ENCODE results near the gene CFB. TPM values are rescaled to one million over a fixed set of nuclear protein-coding genes. Genes with fewer than 3 reads are reported as not detected.

CFB gene
- total and polyA plus RNA-seq, 2 of the 13 experiments (the other 11 are each of a cell fraction or from before 2014, with no cell fraction given) = 171 to 513 TPM

DNA sequence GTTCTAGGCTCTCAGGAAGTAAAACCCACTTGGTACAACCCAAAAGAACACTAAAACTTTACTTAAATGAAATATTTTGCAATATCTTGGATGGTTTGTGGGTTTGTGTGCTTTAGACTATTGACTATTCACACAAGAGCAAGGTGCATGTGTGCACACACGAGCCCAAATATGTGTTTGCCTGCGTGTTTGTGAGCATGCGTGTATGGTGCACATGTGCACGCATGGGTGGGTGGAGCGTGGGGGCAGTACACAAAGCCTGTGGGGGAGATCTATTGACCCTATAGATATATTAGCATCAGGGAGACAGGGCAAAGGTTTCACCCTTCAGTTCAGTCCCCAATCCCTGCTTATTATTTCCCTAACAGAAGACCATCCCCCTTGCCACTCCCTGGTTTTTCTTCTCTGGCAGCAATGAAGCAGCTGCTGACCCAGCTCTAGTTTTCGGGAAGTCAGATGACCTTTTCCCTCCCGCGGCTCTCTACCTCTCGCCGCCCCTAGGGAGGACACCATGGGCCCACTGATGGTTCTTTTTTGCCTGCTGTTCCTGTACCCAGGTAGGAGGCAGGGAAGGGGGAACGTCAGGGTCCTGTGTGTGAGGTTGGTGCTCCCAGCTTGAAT lies 18.5 kb upstream of the CFB start, which contains the start of gene C2 (continued):
- TF ChIP-seq SMC3 (IDR thresholded peaks at IDR 0.05; ENCODE audit: low read length) (peak; percentile 47), HOXD1 (CRISPR knock-in tag; IDR thresholded peaks at IDR 0.05) (0 out of 2 replicates have a peak, but pooled peaks have one; percentile 43), ZNF660 (CRISPR knock-in tag; IDR thresholded peaks at IDR 0.05; ENCODE audit: borderline replicate concordance, low read depth) (no peak), MAFF (IDR thresholded peaks at IDR 0.05; ENCODE audit: low read depth, low read length) (no peak), SRSF4 (IDR thresholded peaks at IDR 0.05; ENCODE audit: low read depth, low read length, poor library complexity, severe bottlenecking) (no peak), GLI4 (CRISPR knock-in tag; IDR thresholded peaks at IDR 0.05; ENCODE audit: borderline replicate concordance) (0 out of 2 replicates have a peak, but pooled peaks have one; percentile 61), ZNF570 (CRISPR knock-in tag; IDR thresholded peaks at IDR 0.05; ENCODE audit: borderline replicate concordance) (no peak), REPIN1 (CRISPR knock-in tag; IDR thresholded peaks at IDR 0.05; ENCODE audit: borderline replicate concordance, low read depth) (peak; percentile 94), ZNF558 (CRISPR knock-in tag; IDR thresholded peaks at IDR 0.05; ENCODE audit: borderline replicate concordance) (no peak), YEATS4 (CRISPR knock-in tag; IDR thresholded peaks at IDR 0.05; ENCODE audit: borderline replicate concordance) (peak; percentile 97), ZNF598 (CRISPR knock-in tag; IDR thresholded peaks at IDR 0.05; ENCODE audit: borderline replicate concordance) (peak; percentile 52; the same call in 1 of the 2 replicates), ELF3 (CRISPR knock-in tag; IDR thresholded peaks at IDR 0.05) (peak; percentile 90), TAF1 (CRISPR knock-in tag; IDR thresholded peaks at IDR 0.05) (peak; percentile 54), ZSCAN31 (CRISPR knock-in tag; IDR thresholded peaks at IDR 0.05; ENCODE audit: low read depth) (0 out of 2 replicates have a peak, but pooled peaks have one; percentile 41)
- TF ChIP-seq, protein P1, sequence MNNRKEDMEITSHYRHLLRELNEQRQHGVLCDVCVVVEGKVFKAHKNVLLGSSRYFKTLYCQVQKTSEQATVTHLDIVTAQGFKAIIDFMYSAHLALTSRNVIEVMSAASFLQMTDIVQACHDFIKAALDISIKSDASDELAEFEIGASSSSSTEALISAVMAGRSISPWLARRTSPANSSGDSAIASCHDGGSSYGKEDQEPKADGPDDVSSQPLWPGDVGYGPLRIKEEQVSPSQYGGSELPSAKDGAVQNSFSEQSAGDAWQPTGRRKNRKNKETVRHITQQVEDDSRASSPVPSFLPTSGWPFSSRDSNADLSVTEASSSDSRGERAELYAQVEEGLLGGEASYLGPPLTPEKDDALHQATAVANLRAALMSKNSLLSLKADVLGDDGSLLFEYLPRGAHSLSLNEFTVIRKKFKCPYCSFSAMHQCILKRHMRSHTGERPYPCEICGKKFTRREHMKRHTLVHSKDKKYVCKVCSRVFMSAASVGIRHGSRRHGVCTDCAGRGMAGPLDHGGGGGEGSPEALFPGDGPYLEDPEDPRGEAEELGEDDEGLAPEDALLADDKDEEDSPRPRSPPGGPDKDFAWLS (CRISPR knock-in tag; IDR thresholded peaks at IDR 0.05; ENCODE audit: borderline replicate concordance) = no peak
- TF ChIP-seq, protein P2, sequence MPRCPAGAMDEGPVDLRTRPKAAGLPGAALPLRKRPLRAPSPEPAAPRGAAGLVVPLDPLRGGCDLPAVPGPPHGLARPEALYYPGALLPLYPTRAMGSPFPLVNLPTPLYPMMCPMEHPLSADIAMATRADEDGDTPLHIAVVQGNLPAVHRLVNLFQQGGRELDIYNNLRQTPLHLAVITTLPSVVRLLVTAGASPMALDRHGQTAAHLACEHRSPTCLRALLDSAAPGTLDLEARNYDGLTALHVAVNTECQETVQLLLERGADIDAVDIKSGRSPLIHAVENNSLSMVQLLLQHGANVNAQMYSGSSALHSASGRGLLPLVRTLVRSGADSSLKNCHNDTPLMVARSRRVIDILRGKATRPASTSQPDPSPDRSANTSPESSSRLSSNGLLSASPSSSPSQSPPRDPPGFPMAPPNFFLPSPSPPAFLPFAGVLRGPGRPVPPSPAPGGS (CRISPR knock-in tag; IDR thresholded peaks at IDR 0.05) = 0 out of 2 replicates have a peak, but pooled peaks have one; percentile 67
- TF ChIP-seq, protein P3, sequence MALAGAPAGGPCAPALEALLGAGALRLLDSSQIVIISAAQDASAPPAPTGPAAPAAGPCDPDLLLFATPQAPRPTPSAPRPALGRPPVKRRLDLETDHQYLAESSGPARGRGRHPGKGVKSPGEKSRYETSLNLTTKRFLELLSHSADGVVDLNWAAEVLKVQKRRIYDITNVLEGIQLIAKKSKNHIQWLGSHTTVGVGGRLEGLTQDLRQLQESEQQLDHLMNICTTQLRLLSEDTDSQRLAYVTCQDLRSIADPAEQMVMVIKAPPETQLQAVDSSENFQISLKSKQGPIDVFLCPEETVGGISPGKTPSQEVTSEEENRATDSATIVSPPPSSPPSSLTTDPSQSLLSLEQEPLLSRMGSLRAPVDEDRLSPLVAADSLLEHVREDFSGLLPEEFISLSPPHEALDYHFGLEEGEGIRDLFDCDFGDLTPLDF (CRISPR knock-in tag; IDR thresholded peaks at IDR 0.05) = no peak
